Stimulated activated CD4-positive, alpha-beta T cell treated with anti-CD3 and anti-CD28 coated beads, TNF-alpha, amount 100 ng/mL, for 1 hour (primary cell): ENCODE results near the gene SLCO3A1.
A peak's percentile ranks its signal among the peaks of the same experiment; 100 is the strongest.

Experiments
- DNase-seq, 3 donors: peaks; one replicate each; pipeline ENCODE4 v3.0.0-alpha.2; 2020; ENCODE audit warnings: low read depth in 3 of 3, low spot score in 1 of 3

SLCO3A1 gene

DNA sequence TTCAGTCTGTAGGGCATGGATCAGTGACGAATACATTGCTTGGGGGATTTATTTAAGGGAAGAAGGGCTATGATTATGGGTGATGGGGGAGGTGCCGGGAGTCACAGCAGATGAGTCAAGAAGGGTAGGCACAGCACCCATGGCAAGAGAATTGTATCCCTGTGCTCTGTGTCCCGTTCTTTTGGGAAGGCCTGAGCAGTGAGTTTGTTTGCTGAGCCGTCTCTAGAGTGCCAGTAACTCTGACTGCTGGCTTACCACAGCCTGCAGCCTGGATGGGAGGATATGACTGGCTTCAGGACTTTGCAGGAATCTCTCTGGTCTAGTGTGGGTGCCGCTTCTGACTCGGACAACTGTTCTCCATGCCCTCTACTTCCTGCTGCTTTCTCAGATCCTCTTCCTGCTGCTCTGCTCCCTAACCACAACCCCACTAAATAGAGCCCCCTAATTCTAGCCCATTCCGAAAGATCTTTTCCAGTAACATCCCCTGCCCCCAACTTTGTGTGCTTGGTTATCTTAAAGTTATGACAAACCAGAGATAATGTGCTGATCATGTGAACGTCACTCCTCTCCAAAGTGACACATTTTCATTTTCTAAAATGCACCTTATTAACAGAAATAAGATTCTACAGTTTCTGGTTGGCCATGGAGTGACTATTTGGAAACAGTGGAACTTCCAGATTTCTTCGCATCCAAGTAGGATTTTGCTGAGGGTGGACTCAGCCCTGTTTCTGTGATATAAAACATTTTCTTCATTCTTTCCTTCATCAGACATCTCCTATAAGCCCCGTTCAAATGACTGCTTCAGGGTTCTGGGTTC, 239.0 kb downstream of the SLCO3A1 start:
- DNase-seq = no peak

DNA sequence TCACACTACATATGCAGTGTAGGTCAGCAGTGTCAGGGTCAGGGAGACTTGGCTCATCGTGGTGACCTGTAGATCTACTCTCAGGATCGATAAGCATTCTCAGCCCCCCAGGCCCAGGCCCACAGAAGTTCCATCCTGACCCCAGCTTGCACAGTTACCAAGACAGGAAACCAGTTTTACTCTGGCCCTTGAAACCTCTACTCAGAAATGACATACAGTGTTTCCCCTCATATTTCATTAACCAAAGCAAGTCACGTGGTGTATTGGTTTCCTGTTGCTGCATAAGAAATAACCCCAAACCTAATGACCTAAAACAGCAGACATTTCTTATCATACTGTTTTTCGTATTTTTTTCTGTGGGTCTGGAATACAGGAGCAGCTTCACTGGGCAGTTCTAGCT, 242.2 kb downstream of the SLCO3A1 start:
- DNase-seq = no peak

DNA sequence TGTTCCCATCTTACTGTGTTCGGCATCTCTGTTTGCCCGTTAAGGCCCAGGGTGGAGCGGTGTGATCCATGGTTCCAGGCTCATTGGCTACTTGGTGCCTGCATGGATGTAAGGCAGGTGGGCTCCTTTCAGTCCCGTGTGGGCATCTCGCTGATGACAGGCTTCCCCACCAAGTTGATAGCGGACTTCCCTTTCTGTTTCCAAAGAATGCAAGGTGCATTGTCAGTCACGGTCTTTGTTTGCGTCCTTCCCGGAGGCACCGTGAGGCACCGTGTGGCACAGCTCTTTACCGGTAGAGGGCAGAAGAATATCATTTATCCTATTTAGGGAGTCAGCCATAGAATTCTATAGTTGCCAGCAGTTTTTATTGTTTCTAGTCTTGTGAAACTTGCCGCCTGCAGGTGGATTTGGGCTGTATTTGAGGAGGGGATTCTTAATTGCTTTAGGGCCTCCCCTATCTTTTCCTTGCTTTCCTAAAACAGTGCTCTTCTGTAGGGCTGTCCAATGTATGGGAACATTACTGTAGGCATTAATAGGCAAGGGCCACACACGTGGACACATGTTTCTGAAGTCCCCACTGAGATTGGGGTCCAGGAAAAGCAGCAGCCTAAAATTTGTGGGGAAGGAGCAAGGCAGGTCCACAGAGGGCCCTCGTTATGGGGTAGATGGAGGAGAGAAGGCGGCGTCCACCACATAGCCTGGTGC, 244.1 kb downstream of the SLCO3A1 start:
- peak in 1 of 3 donors; percentile 14 for DNase-seq

DNA sequence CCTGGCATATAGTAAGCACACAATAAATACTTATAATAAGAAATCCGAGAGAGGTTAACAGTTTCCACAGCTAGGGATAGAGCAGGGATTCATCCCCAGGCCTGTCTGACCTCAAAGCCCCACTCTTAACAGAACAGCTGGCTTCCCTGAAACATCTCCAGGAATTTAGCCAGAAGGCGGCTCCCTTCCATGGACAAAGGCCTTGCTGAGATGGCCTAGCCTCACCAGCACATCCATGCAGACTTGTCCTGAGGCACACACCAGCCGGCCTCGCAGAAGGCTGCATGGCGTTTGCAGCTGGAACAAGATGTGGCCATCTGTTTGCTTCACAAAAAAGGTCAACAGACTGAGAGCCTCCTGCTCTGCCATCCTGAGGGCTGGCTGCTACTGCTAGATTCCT, 245.4 kb downstream of the SLCO3A1 start:
- no peak for DNase-seq

DNA sequence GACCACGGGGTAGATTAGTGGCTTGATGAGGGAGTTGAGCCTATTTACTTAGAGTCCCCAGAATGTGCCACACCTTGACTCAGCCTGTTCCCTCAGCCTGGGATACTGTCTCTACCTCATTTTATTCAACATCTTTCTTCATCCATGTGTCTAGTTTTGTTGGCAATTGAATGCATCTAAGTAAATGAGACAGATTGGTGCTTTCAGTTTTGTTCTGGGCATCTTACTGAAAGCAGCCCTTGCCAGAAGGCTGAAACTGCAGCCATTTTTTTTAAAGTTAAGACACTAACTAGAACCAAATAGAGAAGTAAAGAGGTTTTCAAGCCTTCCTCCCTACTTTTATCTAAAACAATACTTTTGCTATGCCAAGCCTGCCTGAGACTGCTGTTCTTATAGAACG, 246.8 kb downstream of the SLCO3A1 start:
- DNase-seq = no peak

DNA sequence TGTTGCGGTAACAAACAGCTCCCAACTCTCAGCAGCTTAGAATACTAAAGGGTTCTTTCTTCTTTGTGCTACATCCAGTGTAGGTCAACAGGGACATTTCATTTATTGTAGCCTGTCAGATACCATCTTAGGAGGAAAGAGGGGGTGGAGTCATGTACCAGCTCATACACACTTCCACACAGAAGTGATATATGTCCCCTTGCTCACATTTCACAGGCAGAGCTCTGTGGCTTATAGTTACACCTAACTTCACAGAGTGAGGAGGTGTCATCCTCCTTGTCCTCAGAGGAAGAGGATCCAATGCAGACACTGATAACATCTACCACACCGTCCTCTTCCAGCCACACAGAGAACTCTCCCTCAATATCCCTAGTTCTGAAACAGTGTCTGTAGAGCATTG, 247.2 kb downstream of the SLCO3A1 start:
- DNase-seq = no peak

DNA sequence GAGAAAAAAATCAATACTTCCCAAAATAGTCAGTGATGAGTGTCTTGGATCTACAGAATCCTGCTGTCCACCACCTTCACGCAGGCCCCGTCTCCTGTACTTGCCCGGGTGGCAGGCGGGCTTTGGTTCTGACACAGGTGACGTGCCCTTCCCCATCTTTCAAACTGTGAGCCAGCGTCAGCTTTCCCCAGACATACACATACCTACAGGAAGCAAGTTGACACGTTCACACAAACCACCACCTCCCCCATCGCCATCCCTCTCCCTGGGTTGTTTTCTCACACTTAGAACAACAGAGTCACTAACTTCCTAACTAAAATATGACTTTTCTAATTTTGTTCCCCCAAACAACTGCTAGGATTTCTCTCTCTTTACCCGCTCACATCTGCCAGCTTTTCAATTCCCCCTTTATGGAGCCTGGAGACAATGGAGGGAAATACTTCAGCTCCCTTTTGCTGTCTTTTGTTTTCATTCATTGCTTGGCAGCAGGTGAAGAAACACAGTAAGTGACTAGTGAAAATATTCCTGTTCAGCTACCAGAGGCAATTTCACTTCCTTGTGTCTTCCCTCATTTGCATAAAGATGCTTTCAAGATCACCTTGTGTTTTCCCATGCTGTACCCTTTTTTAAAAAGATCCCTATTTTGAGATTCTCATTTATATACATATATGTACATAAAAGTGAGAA, 248.3 kb downstream of the SLCO3A1 start:
- DNase-seq = no peak

DNA sequence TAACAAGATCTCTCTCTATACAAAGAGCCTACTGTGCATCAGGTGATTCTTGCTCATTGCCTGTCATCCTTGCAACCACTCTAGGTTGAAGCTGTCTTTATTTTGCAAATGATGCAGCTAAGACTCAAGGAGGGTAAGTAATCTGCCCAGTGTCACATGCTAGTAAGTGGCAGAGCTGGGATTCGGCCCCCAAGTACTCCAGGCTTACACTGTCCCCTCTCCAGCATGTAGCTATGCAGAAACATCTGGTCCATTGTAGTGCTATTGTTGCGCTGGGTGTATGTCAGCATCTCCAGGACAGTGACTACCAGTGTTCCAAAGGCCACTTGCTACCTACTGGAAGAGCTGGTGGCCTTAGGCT, 248.9 kb downstream of the SLCO3A1 start:
- DNase-seq = no peak

DNA sequence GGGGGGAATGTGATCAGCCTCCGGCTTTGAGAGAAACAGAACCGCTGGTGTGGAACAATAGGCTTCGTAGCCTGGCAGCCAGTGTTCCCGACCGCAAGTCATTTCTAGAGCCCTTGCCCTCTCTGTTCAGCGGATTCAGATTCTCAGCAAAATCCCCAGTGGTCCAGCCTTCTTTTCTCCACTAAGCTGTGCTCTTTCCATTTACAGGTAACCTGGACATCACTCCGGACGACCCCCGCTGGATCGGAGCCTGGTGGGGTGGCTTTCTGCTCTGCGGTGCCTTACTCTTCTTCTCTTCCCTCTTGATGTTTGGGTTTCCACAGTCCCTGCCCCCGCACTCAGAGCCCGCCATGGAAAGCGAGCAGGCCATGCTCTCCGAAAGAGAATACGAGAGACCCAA, 250.6 kb downstream of the SLCO3A1 start:
- no peak for DNase-seq

DNA sequence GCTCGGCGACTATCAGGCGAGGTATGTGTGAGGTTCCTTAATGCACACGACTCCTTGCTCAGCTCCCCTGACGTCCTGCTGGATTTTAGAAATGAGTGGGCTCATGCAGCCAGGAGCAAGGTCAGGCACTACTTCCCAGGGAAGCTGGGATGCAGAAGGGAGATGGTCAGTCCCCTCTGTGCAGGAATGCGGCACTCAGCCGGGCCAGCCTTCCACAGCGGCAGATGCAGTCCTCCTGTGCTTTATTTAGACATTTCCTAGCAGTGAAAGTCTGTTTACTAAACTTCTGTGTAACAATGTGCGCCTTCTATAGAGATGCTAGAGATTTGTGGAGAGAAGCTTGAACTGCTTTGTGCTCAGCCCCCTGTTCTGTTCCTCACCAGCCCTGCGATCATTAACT, 252.1 kb downstream of the SLCO3A1 start:
- DNase-seq = no peak

DNA sequence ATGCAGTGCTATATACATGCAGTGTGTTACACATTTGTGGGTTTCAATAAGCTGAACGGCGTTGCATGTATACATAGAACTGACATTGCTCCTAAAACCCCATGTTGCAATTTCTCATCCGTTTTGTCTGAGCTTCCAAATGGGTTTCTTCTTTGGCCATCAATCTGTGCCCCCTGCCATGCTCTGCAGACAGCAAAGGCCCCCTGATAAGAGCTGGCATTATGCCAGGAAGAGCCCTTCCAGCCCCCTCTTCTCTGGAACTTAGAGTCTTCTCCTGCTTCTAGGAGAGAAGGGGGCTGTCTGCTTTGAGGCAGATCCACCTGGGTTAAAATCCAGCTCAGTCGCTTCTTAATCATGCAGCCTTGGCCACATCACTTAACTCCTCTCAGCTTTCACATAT, 254.0 kb downstream of the SLCO3A1 start:
- no peak for DNase-seq

DNA sequence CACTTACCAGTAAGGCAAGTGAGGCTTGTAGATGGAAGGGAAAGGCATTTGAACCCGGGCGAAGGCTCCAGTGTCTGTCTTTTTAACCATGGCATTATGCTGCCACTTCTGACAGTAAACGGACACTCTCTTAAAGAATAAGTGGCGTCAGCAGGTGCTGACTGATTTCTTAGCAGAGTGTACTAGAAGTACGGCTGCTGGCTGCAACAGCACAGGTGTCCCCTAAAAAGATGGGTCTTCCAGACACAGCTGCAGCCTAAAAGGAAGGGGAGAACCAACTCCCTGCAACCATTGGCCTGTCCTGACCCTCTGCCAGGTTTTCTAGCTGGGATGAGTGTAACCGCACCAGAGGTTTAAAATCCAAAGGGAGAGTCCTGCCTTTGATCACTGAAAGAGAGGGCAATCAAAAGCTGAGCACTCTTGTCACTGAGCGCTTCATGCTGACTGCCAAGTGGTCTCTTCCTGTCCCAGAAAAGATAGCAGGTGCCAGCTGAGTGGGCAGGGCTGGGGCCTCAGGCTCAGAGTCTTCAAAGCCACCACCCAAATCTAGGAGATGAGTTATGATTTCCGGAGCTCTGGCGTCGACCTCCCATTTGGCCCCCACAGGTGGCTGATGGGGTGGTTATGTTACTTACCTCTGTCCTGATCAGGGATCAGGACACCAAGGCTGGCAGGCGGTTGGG, 255.8 kb downstream of the SLCO3A1 start:
- no peak for DNase-seq

DNA sequence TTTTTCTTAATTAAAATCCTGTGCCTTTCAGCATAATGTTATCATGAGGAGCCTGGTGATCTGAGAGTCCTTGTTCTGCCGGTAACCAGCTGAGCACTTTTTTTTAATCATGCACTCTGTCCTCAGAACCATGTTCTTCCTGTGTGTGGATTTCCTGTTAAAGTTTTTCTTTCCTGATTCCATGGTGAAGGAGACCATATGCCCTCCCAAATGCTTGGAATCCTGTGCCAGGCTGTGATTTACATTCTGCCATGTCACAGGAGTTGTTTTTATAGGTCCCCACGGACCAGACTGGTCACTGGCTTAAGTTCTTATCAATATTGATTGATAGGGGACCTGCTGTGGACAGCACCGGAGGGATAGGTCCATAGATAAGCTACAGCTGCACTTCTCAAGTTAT, 257.8 kb downstream of the SLCO3A1 start:
- no peak for DNase-seq

DNA sequence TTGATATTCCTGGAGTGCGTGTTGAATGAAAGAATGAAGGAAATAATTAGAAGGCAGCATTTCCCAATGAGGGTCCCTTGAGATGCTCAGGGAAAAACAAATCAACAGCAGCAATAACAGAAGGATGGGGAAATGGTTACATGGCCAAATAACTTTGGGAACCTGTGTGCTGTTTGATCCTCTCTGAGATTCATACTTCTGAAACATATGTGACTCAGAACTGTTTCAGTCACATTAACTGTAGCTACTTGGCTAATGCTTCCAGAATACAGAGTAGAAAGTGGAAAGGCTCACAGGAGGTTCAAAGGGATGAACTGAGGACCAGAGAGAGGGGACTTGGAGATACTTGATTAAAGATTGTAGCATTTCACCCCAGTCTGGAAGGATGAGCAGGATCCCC, 258.2 kb downstream of the SLCO3A1 start:
- DNase-seq = no peak

DNA sequence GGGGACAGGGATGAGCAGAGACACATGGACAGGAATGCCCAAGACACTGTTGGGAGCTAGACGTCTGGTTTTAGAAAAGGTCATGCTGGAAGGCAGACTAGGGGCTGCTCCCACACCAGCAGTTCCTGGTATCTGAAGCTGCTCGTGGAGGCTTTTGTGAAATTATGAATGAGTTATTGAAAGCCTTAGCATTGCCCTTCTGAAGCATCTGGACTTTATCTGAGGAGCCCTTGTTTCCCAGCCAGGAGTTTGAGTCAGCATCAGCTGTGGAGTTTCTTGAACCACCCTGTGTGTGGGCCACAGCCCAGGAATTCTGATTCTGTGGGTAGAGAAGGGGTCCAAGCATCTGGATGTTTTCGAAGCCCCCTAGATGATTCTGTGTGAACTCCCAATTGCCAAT, 258.7 kb downstream of the SLCO3A1 start:
- DNase-seq = no peak

DNA sequence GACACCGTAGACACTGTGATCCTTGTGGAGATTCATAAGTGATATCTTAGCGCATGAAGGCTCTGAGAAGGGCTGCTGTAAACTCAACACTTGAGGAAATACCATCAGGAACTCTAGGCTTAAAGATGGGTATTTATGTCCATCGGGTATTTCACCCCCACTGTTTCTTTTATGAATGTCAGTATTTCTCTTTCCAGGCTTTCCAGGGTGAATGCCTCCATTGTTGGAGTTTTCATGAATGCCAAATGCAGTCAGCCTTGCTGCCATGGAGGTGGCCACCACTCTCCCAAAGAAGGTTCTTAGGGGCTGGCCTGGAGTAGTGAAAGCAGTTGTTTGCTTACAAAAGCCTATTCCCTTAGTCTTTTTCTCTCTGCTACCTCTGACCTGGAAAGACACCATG, 259.2 kb downstream of the SLCO3A1 start:
- no peak for DNase-seq

DNA sequence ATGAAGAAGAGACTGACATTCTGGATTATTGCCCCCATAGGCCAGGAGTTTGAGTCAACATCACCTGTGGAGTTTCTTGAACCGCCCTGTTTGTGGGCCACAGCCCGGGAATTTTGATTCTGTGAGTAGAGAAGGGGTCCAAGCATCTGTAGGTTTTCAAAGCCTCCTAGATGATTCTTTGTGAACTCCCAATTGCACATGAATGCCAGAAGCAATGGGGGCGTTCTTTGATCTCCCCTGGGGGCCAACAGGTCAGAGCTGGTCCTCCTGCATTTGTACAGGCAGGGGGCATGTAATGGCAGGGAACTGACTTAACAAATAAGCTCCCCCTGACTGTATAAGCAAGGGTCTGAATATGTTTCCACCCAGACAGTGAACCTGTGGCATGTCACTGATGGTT, 260.3 kb downstream of the SLCO3A1 start:
- no peak for DNase-seq

DNA sequence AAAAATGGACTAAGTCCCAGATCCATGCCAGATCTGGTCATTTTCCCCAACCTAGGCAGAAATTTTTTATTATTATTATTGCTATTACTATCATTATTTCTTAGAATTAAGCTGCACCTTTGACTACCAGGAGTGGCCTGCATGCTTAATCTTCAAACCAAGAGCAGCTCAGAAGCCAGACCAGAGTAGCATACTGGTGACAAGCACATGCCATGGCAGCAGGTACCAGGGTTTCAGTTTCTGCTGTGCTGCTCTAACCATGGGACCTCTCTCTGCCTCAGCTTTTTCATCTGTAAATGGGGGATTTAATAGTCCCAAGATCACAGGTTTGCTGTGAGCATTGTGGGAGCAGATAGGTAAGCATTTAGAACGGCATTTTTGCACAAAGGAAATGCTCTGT, 262.3 kb downstream of the SLCO3A1 start:
- no peak for DNase-seq

DNA sequence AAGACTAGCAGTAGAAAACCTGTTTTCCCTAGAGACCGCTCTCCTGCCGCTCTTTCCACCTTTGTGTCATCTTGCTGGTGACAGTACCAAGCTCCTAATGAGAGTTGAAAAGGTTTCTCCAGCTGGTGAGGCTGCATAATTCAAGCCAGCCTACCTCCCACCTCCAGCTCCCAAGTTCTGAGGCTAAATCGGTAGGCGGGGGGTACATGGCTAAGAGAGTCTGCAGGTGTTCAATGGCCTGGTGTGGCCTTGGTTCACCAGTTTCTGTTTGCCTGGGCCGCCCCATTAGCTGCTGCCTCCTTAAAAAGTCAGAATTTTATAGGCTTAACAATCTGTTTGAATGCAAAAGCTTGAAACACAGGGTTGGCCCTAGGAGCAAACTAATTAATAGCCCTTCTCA, 262.8 kb downstream of the SLCO3A1 start:
- no peak for DNase-seq

DNA sequence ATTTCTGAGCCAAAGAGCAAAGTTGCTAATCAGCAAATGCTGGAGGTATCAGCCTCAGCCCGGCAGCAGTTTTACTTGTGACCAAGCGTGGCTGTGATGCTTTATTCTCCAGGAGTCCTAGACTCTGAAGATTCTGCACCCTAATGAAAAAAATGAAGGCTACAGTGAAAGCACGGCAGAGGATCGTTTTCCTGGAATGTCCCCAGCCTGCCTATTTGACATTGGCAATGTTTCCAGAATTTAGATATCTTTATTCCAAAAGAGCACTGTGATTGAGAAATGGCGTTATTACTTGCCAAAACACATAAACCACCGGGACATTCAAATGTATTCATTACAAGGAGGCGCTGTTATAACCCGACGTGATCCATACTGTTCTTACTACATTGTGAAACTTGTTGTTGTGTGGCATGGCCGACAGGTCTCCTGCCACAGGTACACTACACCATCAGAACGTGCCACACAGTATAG, 263.8 kb downstream of the SLCO3A1 start:
- no peak for DNase-seq

DNA sequence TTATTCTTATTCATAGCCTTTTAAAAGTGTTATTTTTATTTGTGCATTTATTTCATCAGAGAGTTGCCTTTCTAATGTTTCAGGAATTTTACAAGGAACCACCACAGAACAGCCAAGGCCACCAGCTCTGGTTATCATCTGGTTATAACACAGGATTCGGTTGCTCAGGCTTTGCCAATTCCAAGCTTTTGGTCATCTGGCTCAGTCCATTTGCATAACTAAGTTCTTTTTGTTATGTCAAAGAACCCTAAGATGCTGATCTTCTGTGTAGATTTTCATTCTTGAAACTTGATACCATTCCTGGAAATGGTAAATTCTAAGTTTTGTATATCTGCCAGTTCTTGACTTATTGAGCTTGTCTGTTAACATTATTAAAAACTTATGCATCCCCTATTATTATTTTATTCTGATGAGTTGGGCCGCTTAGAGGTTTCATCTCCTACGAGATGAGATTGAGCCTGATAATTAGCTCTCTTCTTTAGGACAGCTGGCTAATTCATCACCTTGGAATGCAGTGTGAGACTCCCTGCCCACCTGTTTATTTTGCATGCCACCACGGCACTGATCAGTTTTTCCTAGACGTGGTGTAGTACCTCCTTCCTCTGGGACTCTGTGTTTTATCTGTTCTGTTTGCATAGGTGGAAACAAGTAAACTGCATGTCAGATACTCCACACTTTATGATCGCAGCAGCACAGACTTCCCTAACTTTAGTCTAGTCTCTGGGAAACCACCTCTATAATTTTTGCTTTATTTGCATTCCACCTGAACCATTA, 264.8 kb downstream of the SLCO3A1 start:
- DNase-seq = no peak
